ENCODE data around the gene CCDC34. TPM values are rescaled to one million over a fixed set of nuclear protein-coding genes. Genes with fewer than 3 reads are reported as not detected.

CCDC34 gene
- total and polyA plus RNA-seq, 2 experiments from 2014 or later = 10.1 to 56.0 TPM

DNA sequence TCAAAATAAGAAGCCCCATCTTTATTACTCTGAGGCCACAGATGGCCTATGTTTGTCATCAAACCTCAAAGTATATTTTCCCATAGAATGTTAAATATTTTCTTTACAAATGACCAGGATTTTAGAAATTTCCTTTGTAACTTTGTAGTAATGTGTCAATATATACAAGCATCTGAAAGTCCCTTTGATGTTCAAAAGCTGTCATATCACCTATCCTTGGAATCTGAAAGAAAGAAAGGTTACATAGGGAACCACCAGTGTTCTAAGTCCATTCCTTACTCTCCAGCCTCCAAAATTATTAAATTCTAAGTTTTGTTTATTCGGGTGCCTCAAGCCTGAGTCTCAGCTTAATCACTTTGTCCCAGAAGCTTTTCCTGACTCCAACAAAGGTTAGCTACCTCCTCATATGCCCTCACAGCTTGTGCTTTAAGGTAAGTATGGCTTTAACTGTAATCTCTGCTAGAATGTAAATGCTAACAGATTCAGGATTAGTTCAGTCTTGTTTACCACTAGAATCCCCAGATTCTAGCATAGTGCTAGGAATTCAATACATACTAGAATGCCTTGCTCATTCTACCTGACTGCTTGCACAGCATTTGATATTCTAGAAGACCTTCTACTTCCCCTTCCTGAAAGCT is 32.3 kb downstream of the CCDC34 start (continued):
- TF ChIP-seq, protein P1, sequence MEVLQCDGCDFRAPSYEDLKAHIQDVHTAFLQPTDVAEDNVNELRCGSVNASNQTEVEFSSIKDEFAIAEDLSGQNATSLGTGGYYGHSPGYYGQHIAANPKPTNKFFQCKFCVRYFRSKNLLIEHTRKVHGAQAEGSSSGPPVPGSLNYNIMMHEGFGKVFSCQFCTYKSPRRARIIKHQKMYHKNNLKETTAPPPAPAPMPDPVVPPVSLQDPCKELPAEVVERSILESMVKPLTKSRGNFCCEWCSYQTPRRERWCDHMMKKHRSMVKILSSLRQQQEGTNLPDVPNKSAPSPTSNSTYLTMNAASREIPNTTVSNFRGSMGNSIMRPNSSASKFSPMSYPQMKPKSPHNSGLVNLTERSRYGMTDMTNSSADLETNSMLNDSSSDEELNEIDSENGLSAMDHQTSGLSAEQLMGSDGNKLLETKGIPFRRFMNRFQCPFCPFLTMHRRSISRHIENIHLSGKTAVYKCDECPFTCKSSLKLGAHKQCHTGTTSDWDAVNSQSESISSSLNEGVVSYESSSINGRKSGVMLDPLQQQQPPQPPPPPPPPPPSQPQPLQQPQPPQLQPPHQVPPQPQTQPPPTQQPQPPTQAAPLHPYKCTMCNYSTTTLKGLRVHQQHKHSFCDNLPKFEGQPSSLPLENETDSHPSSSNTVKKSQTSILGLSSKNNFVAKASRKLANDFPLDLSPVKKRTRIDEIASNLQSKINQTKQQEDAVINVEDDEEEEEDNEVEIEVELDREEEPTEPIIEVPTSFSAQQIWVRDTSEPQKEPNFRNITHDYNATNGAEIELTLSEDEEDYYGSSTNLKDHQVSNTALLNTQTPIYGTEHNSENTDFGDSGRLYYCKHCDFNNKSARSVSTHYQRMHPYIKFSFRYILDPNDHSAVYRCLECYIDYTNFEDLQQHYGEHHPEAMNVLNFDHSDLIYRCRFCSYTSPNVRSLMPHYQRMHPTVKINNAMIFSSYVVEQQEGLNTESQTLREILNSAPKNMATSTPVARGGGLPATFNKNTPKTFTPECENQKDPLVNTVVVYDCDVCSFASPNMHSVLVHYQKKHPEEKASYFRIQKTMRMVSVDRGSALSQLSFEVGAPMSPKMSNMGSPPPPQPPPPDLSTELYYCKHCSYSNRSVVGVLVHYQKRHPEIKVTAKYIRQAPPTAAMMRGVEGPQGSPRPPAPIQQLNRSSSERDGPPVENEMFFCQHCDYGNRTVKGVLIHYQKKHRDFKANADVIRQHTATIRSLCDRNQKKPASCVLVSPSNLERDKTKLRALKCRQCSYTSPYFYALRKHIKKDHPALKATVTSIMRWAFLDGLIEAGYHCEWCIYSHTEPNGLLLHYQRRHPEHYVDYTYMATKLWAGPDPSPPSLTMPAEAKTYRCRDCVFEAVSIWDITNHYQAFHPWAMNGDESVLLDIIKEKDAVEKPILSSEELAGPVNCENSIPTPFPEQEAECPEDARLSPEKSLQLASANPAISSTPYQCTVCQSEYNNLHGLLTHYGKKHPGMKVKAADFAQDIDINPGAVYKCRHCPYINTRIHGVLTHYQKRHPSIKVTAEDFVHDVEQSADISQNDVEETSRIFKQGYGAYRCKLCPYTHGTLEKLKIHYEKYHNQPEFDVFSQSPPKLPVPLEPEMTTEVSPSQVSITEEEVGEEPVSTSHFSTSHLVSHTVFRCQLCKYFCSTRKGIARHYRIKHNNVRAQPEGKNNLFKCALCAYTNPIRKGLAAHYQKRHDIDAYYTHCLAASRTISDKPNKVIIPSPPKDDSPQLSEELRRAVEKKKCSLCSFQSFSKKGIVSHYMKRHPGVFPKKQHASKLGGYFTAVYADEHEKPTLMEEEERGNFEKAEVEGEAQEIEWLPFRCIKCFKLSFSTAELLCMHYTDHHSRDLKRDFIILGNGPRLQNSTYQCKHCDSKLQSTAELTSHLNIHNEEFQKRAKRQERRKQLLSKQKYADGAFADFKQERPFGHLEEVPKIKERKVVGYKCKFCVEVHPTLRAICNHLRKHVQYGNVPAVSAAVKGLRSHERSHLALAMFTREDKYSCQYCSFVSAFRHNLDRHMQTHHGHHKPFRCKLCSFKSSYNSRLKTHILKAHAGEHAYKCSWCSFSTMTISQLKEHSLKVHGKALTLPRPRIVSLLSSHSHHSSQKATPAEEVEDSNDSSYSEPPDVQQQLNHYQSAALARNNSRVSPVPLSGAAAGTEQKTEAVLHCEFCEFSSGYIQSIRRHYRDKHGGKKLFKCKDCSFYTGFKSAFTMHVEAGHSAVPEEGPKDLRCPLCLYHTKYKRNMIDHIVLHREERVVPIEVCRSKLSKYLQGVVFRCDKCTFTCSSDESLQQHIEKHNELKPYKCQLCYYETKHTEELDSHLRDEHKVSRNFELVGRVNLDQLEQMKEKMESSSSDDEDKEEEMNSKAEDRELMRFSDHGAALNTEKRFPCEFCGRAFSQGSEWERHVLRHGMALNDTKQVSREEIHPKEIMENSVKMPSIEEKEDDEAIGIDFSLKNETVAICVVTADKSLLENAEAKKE (CRISPR knock-in tag; IDR thresholded peaks at IDR 0.05) = no peak
- no peak for TF ChIP-seq EZH2 (IDR thresholded peaks at IDR 0.05; ENCODE audit: low read depth, unreplicated experiment)

DNA sequence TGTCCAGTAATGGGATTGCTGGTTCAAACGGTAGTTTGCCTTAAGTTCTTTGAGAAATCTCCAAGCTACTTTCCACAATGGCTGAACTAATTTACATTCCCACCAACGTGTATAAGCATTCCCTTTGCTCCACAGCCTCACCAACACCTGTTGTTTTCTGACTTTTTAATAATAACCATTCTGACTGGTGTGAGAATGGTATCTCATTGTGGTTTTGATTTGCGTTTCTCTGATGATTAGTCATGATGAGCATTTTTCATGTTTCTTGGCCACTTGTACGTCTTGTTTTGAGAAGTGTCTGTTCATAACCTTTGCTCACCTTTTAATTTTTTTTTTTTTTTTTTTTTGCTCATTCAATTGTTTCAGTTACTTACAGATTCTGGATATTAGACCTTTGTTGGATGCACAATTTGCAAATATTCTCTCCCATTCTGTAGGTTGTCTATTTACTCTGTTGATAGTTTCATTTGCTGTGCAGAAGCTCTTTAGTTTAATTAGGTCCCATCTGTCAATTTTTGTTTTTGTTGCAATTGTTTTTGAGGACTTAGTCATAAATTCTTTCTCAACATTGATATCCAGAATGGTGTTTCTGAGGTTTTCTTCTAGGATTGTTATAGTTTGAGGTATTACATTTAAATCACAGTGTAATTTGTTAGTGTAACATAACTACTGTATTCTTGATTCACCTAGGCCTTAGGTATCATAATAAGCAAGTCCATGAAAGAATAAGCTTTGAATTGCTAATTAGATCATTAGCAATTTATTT is 33.0 kb downstream of the CCDC34 start:
- peaks cover 24% of the 10 kb centered on the region for H3K4me1 ChIP-seq (ENCODE audit: insufficient read depth)
- DNase-seq (ENCODE audit: low spot score) (no peak), ATAC-seq (no peak)
- H2AFZ ChIP-seq = no peak overlapping the region
- Mint-ChIP-seq H3K27me3 (ENCODE audit: insufficient read depth, low read depth, poor library complexity) (peaks cover 2% of the 10 kb centered on the region), H3K27ac (no peak overlapping the region), H3K36me3 (ENCODE audit: low read depth) (peaks cover 19% of the 10 kb centered on the region), H3K4me1 (peaks cover 22% of the 10 kb centered on the region), H3K4me3 (no peak overlapping the region), H3K9me3 (peaks cover 18% of the 10 kb centered on the region)
- H3K4me2 ChIP-seq = no peak overlapping the region
- H3K79me2 ChIP-seq (replicated peaks; ENCODE audit: insufficient read depth) = no peaks in the 10 kb centered on the region
- no peaks in the 10 kb centered on the region for H3K36me3 ChIP-seq (ENCODE audit: insufficient read depth)
- no peak overlapping the region for H3K4me3 ChIP-seq
- H3K9me2 ChIP-seq (ENCODE audit: insufficient read depth) = no peaks in the 10 kb centered on the region
- no peaks in the 10 kb centered on the region for H3F3A ChIP-seq (replicated peaks; ENCODE audit: low read depth)
- H3K27ac ChIP-seq (ENCODE audit: low read depth) = no peak overlapping the region
- H3K27me3 ChIP-seq (ENCODE audit: insufficient read depth) = no peaks in the 10 kb centered on the region
- no peaks in the 10 kb centered on the region for H4K20me1 ChIP-seq (replicated peaks; ENCODE audit: insufficient read depth)
- TF ChIP-seq EZH2phosphoT487 (IDR thresholded peaks at IDR 0.05; ENCODE audit: unreplicated experiment) = no peak
- TF ChIP-seq NANOG (IDR thresholded peaks at IDR 0.05; ENCODE audit: borderline replicate concordance) = no peak
- TF ChIP-seq JUNB (IDR thresholded peaks at IDR 0.05; ENCODE audit: unreplicated experiment) = no peak
- no peak for TF ChIP-seq EZH2 (IDR thresholded peaks at IDR 0.05; ENCODE audit: low read depth, unreplicated experiment)
- no peak for TF ChIP-seq ZNF114 (CRISPR knock-in tag; IDR thresholded peaks at IDR 0.05)
- TF ChIP-seq, protein P2, sequence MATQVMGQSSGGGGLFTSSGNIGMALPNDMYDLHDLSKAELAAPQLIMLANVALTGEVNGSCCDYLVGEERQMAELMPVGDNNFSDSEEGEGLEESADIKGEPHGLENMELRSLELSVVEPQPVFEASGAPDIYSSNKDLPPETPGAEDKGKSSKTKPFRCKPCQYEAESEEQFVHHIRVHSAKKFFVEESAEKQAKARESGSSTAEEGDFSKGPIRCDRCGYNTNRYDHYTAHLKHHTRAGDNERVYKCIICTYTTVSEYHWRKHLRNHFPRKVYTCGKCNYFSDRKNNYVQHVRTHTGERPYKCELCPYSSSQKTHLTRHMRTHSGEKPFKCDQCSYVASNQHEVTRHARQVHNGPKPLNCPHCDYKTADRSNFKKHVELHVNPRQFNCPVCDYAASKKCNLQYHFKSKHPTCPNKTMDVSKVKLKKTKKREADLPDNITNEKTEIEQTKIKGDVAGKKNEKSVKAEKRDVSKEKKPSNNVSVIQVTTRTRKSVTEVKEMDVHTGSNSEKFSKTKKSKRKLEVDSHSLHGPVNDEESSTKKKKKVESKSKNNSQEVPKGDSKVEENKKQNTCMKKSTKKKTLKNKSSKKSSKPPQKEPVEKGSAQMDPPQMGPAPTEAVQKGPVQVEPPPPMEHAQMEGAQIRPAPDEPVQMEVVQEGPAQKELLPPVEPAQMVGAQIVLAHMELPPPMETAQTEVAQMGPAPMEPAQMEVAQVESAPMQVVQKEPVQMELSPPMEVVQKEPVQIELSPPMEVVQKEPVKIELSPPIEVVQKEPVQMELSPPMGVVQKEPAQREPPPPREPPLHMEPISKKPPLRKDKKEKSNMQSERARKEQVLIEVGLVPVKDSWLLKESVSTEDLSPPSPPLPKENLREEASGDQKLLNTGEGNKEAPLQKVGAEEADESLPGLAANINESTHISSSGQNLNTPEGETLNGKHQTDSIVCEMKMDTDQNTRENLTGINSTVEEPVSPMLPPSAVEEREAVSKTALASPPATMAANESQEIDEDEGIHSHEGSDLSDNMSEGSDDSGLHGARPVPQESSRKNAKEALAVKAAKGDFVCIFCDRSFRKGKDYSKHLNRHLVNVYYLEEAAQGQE (IDR thresholded peaks at IDR 0.05; ENCODE audit: unreplicated experiment) = no peak

Measured in GM23338 (cell line).